Stimulated activated CD4-positive, alpha-beta T cell treated with anti-CD3 and anti-CD28 coated beads, TNF-alpha, amount 100 ng/mL, for 1 hour (primary cell): ENCODE measurements around the gene STARD5.

Experiments
- DNase-seq, 3 donors: peaks; one replicate each; pipeline ENCODE4 v3.0.0-alpha.2; 2020; ENCODE audit warnings: low read depth in 3 of 3, low spot score in 1 of 3

Gene STARD5

GRCh38 chr15:81294516-81294880, 29.4 kb downstream of the STARD5 start:
- DNase-seq, result no peak

GRCh38 chr15:81293728-81294515, 30.0 kb downstream of the STARD5 start:
- DNase-seq, result peak; percentile 43 to 63 (median 45)

GRCh38 chr15:81292523-81293001, 31.4 kb downstream of the STARD5 start:
- no peak for DNase-seq

GRCh38 chr15:81291916-81292522, 31.9 kb downstream of the STARD5 start:
- no peak for DNase-seq

- DNase-seq, result no peak
Measured at GRCh38 chr15:81289910-81290309, 34.0 kb downstream of the STARD5 start.

GRCh38 chr15:81288616-81289015, 35.3 kb downstream of the STARD5 start:
- DNase-seq, result no peak

- no peak for DNase-seq
Measured at GRCh38 chr15:81288040-81288439, 35.9 kb downstream of the STARD5 start.

- DNase-seq, result no peak
Measured at GRCh38 chr15:81286621-81287121, 37.3 kb downstream of the STARD5 start.

GRCh38 chr15:81285461-81285860, 38.5 kb downstream of the STARD5 start:
- DNase-seq, result no peak

- DNase-seq, result no peak
Measured at GRCh38 chr15:81284256-81285031, 39.5 kb downstream of the STARD5 start.

GRCh38 chr15:81282911-81283310, 41.0 kb downstream of the STARD5 start:
- no peak for DNase-seq

GRCh38 chr15:81282606-81282895, 41.4 kb downstream of the STARD5 start:
- no peak for DNase-seq

- DNase-seq, result no peak
Measured at GRCh38 chr15:81281766-81282605, 42.0 kb downstream of the STARD5 start.

- DNase-seq, result no peak
Measured at GRCh38 chr15:81281456-81281735, 42.5 kb downstream of the STARD5 start.

- DNase-seq, result no peak
Measured at GRCh38 chr15:81280696-81281455, 43.1 kb downstream of the STARD5 start.

GRCh38 chr15:81279621-81280485, 44.1 kb downstream of the STARD5 start:
- DNase-seq, result no peak

GRCh38 chr15:81278306-81279029, 45.5 kb downstream of the STARD5 start:
- no peak for DNase-seq

- no peak for DNase-seq
Measured at GRCh38 chr15:81277851-81278250, 46.1 kb downstream of the STARD5 start.

- no peak for DNase-seq
Measured at GRCh38 chr15:81276967-81277366, 47.0 kb downstream of the STARD5 start.
